ENCODE results near the gene TRAPPC3.

GRCh38 chr1:36151134-36151844, 2.0 kb upstream of the TRAPPC3 start:
- TF ChIP-seq CTCF (conservative IDR thresholded peaks at IDR 0.05 in 1 of 2, IDR thresholded peaks at IDR 0.05 in 1 of 2; ENCODE audit: low read depth in 1 of 2, low read length in 2 of 2) = no peak
- TF ChIP-seq EZH2 (IDR thresholded peaks at IDR 0.05; ENCODE audit: low read length, missing control alignments) = no peak
